Measurements from ENCODE around the gene CBLN1. TPM values are rescaled to one million over a fixed set of nuclear protein-coding genes. Genes with fewer than 3 reads are reported as not detected.

The CBLN1 gene
- total and polyA plus RNA-seq, 9 of the 15 experiments (the other 6 are each of a cell fraction or from before 2014, with no cell fraction given): not detected

GRCh38 chr16:49284962-49285361 is 3.3 kb upstream of the CBLN1 start:
- ChIA-PET CTCF (ENCODE audit: low intra/inter-chr PET ratio) (no interaction called here), POLR2A (no interaction called here)
- Histone ChIP-seq H3K9me3 (replicated peaks; ENCODE audit: control insufficient read depth, insufficient read depth, low read depth, low read length) (no peaks in the 10 kb centered on the region), H3K36me3 (ENCODE audit: control insufficient read depth, insufficient read depth, low read length) (no peaks in the 10 kb centered on the region), H3K27me3 (ENCODE audit: control insufficient read depth in 2 of 2, insufficient read depth in 2 of 2, low read length in 2 of 2) (peaks cover under 1 to 12% of the 10 kb centered on the region in 2 experiments), H4K20me1 (replicated peaks; ENCODE audit: control insufficient read depth, insufficient read depth, low read length) (no peaks in the 10 kb centered on the region), H3K4me2 (ENCODE audit: insufficient read depth, low read length) (no peak overlapping the region), H3K9me1 (ENCODE audit: control insufficient read depth, insufficient read depth, low read length) (no peaks in the 10 kb centered on the region), H3K79me2 (ENCODE audit: control insufficient read depth, insufficient read depth, low read length) (no peaks in the 10 kb centered on the region), H3K27ac (ENCODE audit: extremely low read depth, low read depth, low read length) (no peak overlapping the region), H3K4me3 (no peak overlapping the region), H3K9ac (ENCODE audit: insufficient read depth in 1 of 2, low read depth in 2 of 2, low read length in 2 of 2) (no peak overlapping the region), H2AFZ (ENCODE audit: low read depth, low read length) (no peak overlapping the region), H3K4me1 (replicated peaks in 1 of 2; ENCODE audit: control insufficient read depth in 2 of 2, insufficient read depth in 2 of 2, low read length in 2 of 2) (peaks cover 0 to 17% of the 10 kb centered on the region in 2 experiments; a peak in 3 of 5 replicates)
- TF ChIP-seq POLR2H (tag; IDR thresholded peaks at IDR 0.05; ENCODE audit: low read depth) (no peak), ZNF316 (IDR thresholded peaks at IDR 0.05) (peak; percentile 84), MAFF (IDR thresholded peaks at IDR 0.05; ENCODE audit: low read length) (peak; percentile 82), ERF (CRISPR knock-in tag; IDR thresholded peaks at IDR 0.05) (no peak), MAFG (tag; conservative IDR thresholded peaks at IDR 0.05) (peak; percentile 74), RNF2 (IDR thresholded peaks at IDR 0.05) (no peak), TRIM24 (IDR thresholded peaks at IDR 0.05) (no peak), C11orf30 (IDR thresholded peaks at IDR 0.05; ENCODE audit: low read depth) (peak; percentile 67), MAFK (IDR thresholded peaks at IDR 0.05; ENCODE audit: low read length) (peak; percentile 84), SMAD3 (CRISPR knock-in tag; conservative IDR thresholded peaks at IDR 0.05) (no peak), MYNN (IDR thresholded peaks at IDR 0.05) (no peak), MYNN (CRISPR knock-in tag; IDR thresholded peaks at IDR 0.05) (no peak), ZNF668 (CRISPR knock-in tag; IDR thresholded peaks at IDR 0.05) (no peak), GTF2A2 (tag; IDR thresholded peaks at IDR 0.05) (no peak)
- intact Hi-C loops (cut with micrococcal nuclease): loop anchor here (5.0 kb wide), 1 partner anchor 598 kb away; no protein-coding TSS in a partner anchor
- 0% methylated on average over 4 of the region's 4 CpGs for WGBS (ENCODE audit: insufficient coverage, low coverage, missing lambda C conversion rate)
- BruUV-seq (replicated peaks): no TSS peak
- ATAC-seq (no peak), DNase-seq (ENCODE audit: extremely low read depth in 1 of 4, low spot score in 3 of 4) (no peak), FAIRE-seq (no peak)
- in situ Hi-C loops (cut with MboI): no loop called here
